Right renal cortex interstitium (tissue), 3 donors: Measurements from ENCODE around the gene TP53BP1. TPM values are rescaled to one million over a fixed set of nuclear protein-coding genes. Genes with fewer than 3 reads are reported as not detected.
"Not testable (repeated sequence)": the region's sequence is repeated elsewhere in the genome, so short reads cannot be mapped to it uniquely, and the experiment has no call there.

Source experiments
- DNase-seq, 3 donors: peaks; one replicate each; pipeline ENCODE4 v3.0.0-alpha.2; 2013; ENCODE audit warnings: low read depth in 3 of 3, low spot score in 2 of 3
- polyA plus RNA-seq, 3 donors: library from polyadenylated mRNA; unstranded; fragments of 120-200 nt; gene quantifications; one replicate each; pipeline ENCODE4 v1.2.1, GENCODE V29; 2013; ENCODE audit not compliant: insufficient read length in 3 of 3

TP53BP1 gene
- polyA plus RNA-seq, 3 donors = 72.8 to 87.3 (median 77.7) TPM

- no peak for DNase-seq
Measured at GRCh38 chr15:43420876-43421275, 72.1 kb downstream of the TP53BP1 start.

- no peak for DNase-seq
Measured at GRCh38 chr15:43420435-43420834, 72.5 kb downstream of the TP53BP1 start.

- no peak for DNase-seq
Measured at GRCh38 chr15:43414196-43414595, 78.8 kb downstream of the TP53BP1 start.

GRCh38 chr15:43412096-43412495 is 80.9 kb downstream of the TP53BP1 start:
- no peak for DNase-seq

- no peak for DNase-seq
Measured at GRCh38 chr15:43410572-43411214, 82.3 kb downstream of the TP53BP1 start.

- DNase-seq = no peak
Measured at GRCh38 chr15:43408789-43409188, 84.2 kb downstream of the TP53BP1 start.

- no peak for DNase-seq
Measured at GRCh38 chr15:43406808-43407207, 86.1 kb downstream of the TP53BP1 start.

- DNase-seq = no peak
Measured at GRCh38 chr15:43406189-43406588, 86.8 kb downstream of the TP53BP1 start.

GRCh38 chr15:43404130-43404529 is 88.8 kb downstream of the TP53BP1 start:
- DNase-seq = no peak

GRCh38 chr15:43403616-43404015 is 89.3 kb downstream of the TP53BP1 start:
- DNase-seq = no peak

- no peak for DNase-seq
Measured at GRCh38 chr15:43402255-43402654, 90.7 kb downstream of the TP53BP1 start.

GRCh38 chr15:43393592-43393991 is 99.4 kb downstream of the TP53BP1 start:
- not testable (repeated sequence) for DNase-seq

GRCh38 chr15:43390723-43391122 is 102.2 kb downstream of the TP53BP1 start:
- DNase-seq = no peak

GRCh38 chr15:43383070-43383469 is 109.9 kb downstream of the TP53BP1 start:
- DNase-seq = no peak

GRCh38 chr15:43382310-43382709 is 110.6 kb downstream of the TP53BP1 start:
- DNase-seq = no peak

- DNase-seq = no peak
Measured at GRCh38 chr15:43378601-43379000, 114.4 kb downstream of the TP53BP1 start.

GRCh38 chr15:43376017-43376705 is 116.8 kb downstream of the TP53BP1 start:
- DNase-seq = no peak

GRCh38 chr15:43370975-43371974 is 121.7 kb downstream of the TP53BP1 start, which contains the start of the genes TUBGCP4 and ZSCAN29:
TUBGCP4 (plus strand) TSS chr15:43371101; CDS start chr15:43371355, 254 bp downstream.
ZSCAN29 (minus strand) TSS chr15:43371043; CDS start chr15:43369913, 1,130 bp downstream.
- peak; percentile 31 to 75 (median 67) for DNase-seq

- peak in 2 of 3 donors; percentile 31 to 42 for DNase-seq
Measured at GRCh38 chr15:43370310-43370974, 122.5 kb downstream of the TP53BP1 start.

GRCh38 chr15:43361313-43361903 is 131.5 kb downstream of the TP53BP1 start:
- no peak for DNase-seq
